GM21723 (cell line): ENCODE data around the gene NOS2.
"Not testable (repeated sequence)": the region's sequence is repeated elsewhere in the genome, so short reads cannot be mapped to it uniquely, and the experiment has no call there.

Source experiments
- ATAC-seq: cut with Tn5 transposase; IDR thresholded peaks from one replicate; pipeline ENCODE4 v1.9.1; 2021; ENCODE audit warnings: mild to moderate bottlenecking, moderate library complexity; ENCODE audit not compliant: unreplicated experiment

Gene NOS2

GRCh38 chr17:27792095-27792494 lies 8.2 kb downstream of the NOS2 start:
- no peak for ATAC-seq

- ATAC-seq = no peak
These were observed 11.4 kb downstream of the NOS2 start for GRCh38 chr17:27788919-27789318.

- no peak for ATAC-seq
These were observed 16.6 kb downstream of the NOS2 start for GRCh38 chr17:27783440-27784350.

- ATAC-seq = no peak
These were observed 17.5 kb downstream of the NOS2 start for GRCh38 chr17:27782791-27783206.

GRCh38 chr17:27780828-27781404 lies 19.4 kb downstream of the NOS2 start:
- no peak for ATAC-seq

GRCh38 chr17:27780092-27780827 lies 20.1 kb downstream of the NOS2 start:
- ATAC-seq = no peak

- ATAC-seq = no peak
These were observed 22.1 kb downstream of the NOS2 start for GRCh38 chr17:27778183-27778582.

GRCh38 chr17:27776882-27777624 lies 23.3 kb downstream of the NOS2 start:
- no peak for ATAC-seq

GRCh38 chr17:27771586-27771985 lies 28.7 kb downstream of the NOS2 start:
- ATAC-seq = no peak

GRCh38 chr17:27770877-27771276 lies 29.5 kb downstream of the NOS2 start:
- ATAC-seq = no peak

- ATAC-seq = no peak
These were observed 31.4 kb downstream of the NOS2 start for GRCh38 chr17:27768858-27769410.

- ATAC-seq = no peak
These were observed 33.9 kb downstream of the NOS2 start for GRCh38 chr17:27766438-27766837.

GRCh38 chr17:27765353-27765752 lies 35.0 kb downstream of the NOS2 start:
- ATAC-seq = no peak

GRCh38 chr17:27764589-27764988 lies 35.7 kb downstream of the NOS2 start:
- ATAC-seq = no peak

GRCh38 chr17:27762527-27763305 lies 37.6 kb downstream of the NOS2 start:
- no peak for ATAC-seq

GRCh38 chr17:27760931-27761330 lies 39.4 kb downstream of the NOS2 start:
- ATAC-seq = not testable (repeated sequence)

GRCh38 chr17:27760069-27760885 lies 40.1 kb downstream of the NOS2 start:
- no peak for ATAC-seq

GRCh38 chr17:27759528-27759927 lies 40.8 kb downstream of the NOS2 start:
- no peak for ATAC-seq
